Erythroblast (primary cell): ENCODE measurements around the gene MBD5.

Experiments used
- GATA1 ChIP-seq: IDR thresholded peaks from 2 replicates; pipeline ENCODE4 v1.6.1; 2011; ENCODE audit warnings: low read depth, mild to moderate bottlenecking, control low read depth, low read length, moderate library complexity
- POLR2A ChIP-seq: IDR thresholded peaks from 2 replicates; pipeline ENCODE4 v1.6.1; 2011; ENCODE audit warnings: mild to moderate bottlenecking, low read length

DNA sequence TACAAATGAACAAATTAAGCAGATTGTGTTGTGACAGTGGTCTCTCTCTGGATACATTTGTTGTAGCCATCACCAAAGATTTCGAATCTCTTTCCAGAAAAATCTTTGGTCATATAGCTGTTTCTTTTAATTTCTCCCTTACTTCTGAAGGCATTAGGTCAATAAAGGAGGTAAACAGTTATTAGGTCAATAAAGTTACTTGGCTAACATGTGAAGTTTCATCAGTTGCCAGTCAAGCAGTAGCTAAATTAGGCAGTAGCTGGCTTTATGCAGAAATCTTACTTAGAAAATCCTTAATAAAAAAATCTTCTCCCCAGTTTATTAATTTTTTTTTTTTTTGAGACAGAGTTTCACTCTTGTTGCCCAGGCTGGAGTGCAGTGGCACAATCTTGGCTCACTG is 115.5 kb downstream of the MBD5 start:
- TF ChIP-seq GATA1 (no peak), POLR2A (no peak)
